Cardiac muscle cell (in vitro differentiated cells and primary cell): Measurements from ENCODE around the gene CDT1. TPM values are rescaled to one million over a fixed set of nuclear protein-coding genes. Genes with fewer than 3 reads are reported as not detected.

Experiments used
- DNase-seq, 2 donors: peaks; one replicate each; pipeline versions ENCODE4 v3.0.0 to v3.0.0-alpha.2; 2010 to 2017; ENCODE audit warnings: low read depth in 1 of 2, low spot score in 1 of 2
- H3K27ac ChIP-seq: fragments of 200-600 bp; sonication (generic); 2 replicates; pipeline ENCODE4 v1.5.1; 2016
- H3K27me3 ChIP-seq: fragments of 200-600 bp; sonication (generic); 2 replicates; pipeline ENCODE4 v1.6.0; 2016; ENCODE audit warnings: control low read depth
- H3K36me3 ChIP-seq: fragments of 200-600 bp; sonication (generic); 2 replicates; pipeline ENCODE4 v1.5.1; 2016; ENCODE audit warnings: control low read depth
- H3K4me1 ChIP-seq: fragments of 200-600 bp; sonication (generic); 2 replicates; pipeline ENCODE4 v1.8.1; 2017; ENCODE audit warnings: low read depth, mild to moderate bottlenecking, mixed run types
- H3K4me3 ChIP-seq: fragments of 200-600 bp; sonication (generic); 2 replicates; pipeline ENCODE4 v1.5.1; 2016; ENCODE audit warnings: mild to moderate bottlenecking
- H3K9me3 ChIP-seq: fragments of 200-600 bp; sonication (generic); 2 replicates; pipeline ENCODE4 v1.5.1; 2017; ENCODE audit warnings: low read depth, mild to moderate bottlenecking, control low read depth
- CTCF ChIP-seq: IDR thresholded peaks from 2 replicates; pipeline ENCODE4 v1.5.1; 2012; ENCODE audit warnings: low read depth, mild to moderate bottlenecking, low read length
- polyA plus RNA-seq: library from polyadenylated mRNA; unstranded; fragments of >200 nt; fragmentation: Nextera tagmentation; extraction: Ambion mirVana; gene quantifications from 2 replicates; pipeline ENCODE4 v1.2.1, GENCODE V29; 2016
- total RNA-seq: library from RNA; depleted of rRNA; stranded (reverse); fragments of >200 nt; gene quantifications from 2 replicates; pipeline ENCODE4 v1.2.3, GENCODE V29; 2016

CDT1 gene
- total and polyA plus RNA-seq, 2 experiments from 2014 or later: 17.9 to 29.6 TPM

DNA sequence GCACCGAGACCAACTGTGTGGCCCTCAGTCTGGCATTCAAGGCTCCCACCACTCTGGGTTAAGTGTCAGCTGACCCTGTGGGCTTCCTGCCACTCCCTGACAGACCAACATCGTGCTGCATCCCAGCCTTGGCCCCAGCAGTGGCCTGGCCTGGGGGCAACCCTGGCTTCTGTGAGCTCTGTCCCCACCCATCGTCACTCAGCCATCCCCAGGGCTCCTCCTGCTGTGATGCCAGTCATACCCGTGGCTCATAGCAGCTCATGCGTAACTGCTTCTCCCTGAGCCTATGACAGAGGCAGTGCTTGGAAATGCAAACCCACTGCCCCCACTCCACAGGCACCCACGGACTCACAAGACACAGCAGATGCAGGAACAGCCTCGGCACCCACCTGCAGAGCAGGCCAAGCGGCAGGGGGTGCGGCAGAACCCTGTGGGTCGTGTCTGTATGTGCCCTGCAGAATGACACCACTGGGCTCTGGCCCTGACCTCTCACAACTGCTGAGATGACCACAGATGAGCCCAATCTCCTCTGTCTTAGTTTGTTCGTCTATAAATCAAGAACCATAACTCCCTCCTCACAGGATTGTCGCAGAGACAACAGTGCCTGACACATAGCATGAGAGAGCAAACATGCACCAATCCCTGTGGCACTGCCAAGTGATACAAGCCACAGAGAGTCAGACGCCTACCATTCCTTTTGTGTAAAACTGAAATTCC lies 45.2 kb upstream of the CDT1 start:
- TF ChIP-seq CTCF: no peak
- no peaks in the 10 kb centered on the region for H3K27me3 ChIP-seq
- no peaks in the 10 kb centered on the region for H3K9me3 ChIP-seq
- peak overlapping the region; percentile 99 for H3K27ac ChIP-seq
- H3K4me3 ChIP-seq: no peak overlapping the region
- H3K36me3 ChIP-seq: no peaks in the 10 kb centered on the region
- peaks cover 28% of the 10 kb centered on the region for H3K4me1 ChIP-seq
- no peak for DNase-seq

GRCh38 chr16:88758944-88759244 lies 44.7 kb upstream of the CDT1 start:
- H3K4me1 ChIP-seq: peaks cover 33% of the 10 kb centered on the region
- TF ChIP-seq CTCF: no peak
- no peaks in the 10 kb centered on the region for H3K27me3 ChIP-seq
- H3K36me3 ChIP-seq: no peaks in the 10 kb centered on the region
- DNase-seq: no peak
- H3K9me3 ChIP-seq: no peaks in the 10 kb centered on the region
- H3K4me3 ChIP-seq: no peak overlapping the region
- H3K27ac ChIP-seq: peak overlapping the region; percentile 99

DNA sequence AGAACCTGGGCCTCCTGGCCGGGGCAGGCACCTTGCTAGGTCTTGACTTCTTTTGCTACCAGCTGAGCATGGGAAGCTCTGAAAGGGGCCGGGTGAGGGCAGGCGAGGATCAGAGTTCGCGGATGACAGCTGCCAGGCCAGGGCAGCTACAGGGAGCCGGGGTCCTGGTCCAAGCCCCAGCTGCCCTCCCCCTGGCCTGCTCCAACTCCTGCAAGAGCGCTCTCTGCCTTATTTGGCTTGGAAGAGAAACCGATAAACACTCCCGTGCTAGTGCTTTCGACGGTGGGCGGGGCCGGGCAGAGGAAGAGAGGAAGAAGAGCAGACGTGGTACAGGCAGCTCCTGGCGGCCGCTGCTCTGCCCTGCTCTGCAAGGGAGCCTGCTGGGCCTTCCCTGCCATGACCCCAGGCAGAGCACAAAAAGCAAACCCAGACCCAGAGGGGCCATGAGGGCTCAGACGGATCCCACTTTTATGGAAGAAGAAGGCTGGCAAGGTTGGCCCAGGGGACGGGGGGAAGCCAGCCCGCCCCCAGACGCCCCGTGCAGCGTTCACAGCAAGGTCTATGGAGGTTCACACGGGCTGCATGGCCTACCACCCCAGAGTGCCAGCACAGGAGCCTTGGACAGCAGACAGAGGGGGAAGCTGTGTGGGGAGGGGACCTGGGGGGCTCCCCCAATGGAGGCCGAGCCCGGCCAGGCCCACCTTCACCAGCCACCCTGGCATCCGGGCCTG lies 44.2 kb upstream of the CDT1 start:
- no peaks in the 10 kb centered on the region for H3K27me3 ChIP-seq
- no peaks in the 10 kb centered on the region for H3K36me3 ChIP-seq
- no peaks in the 10 kb centered on the region for H3K9me3 ChIP-seq
- peak; percentile 40 to 95 for DNase-seq
- TF ChIP-seq CTCF: no peak
- peaks cover 37% of the 10 kb centered on the region for H3K4me1 ChIP-seq
- H3K27ac ChIP-seq: peak overlapping the region; percentile 99
- H3K4me3 ChIP-seq: no peak overlapping the region

DNA sequence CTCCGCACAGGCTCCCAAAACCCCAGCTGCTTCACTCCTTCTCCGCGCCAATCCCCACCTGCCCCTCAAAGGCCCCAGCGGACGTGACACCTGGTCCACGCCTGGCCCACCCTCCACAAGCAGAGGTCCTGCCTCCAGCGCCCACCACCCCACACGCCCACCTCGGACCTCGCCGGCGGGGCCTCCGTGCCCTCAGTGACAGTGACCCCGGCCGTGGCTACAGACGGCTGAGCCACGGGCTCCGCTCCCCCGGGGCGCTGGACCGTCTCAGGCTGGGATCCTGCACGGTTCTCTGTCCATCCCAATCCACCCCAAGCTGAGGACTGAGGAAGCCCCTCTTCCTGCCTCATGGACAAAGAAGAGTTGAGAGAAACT lies 43.6 kb upstream of the CDT1 start:
- no peak overlapping the region for H3K4me3 ChIP-seq
- no peaks in the 10 kb centered on the region for H3K27me3 ChIP-seq
- H3K9me3 ChIP-seq: no peaks in the 10 kb centered on the region
- no peak for DNase-seq
- H3K4me1 ChIP-seq: peaks cover 41% of the 10 kb centered on the region
- no peak for TF ChIP-seq CTCF
- H3K36me3 ChIP-seq: no peaks in the 10 kb centered on the region
- peak overlapping the region; percentile 99 for H3K27ac ChIP-seq

DNA sequence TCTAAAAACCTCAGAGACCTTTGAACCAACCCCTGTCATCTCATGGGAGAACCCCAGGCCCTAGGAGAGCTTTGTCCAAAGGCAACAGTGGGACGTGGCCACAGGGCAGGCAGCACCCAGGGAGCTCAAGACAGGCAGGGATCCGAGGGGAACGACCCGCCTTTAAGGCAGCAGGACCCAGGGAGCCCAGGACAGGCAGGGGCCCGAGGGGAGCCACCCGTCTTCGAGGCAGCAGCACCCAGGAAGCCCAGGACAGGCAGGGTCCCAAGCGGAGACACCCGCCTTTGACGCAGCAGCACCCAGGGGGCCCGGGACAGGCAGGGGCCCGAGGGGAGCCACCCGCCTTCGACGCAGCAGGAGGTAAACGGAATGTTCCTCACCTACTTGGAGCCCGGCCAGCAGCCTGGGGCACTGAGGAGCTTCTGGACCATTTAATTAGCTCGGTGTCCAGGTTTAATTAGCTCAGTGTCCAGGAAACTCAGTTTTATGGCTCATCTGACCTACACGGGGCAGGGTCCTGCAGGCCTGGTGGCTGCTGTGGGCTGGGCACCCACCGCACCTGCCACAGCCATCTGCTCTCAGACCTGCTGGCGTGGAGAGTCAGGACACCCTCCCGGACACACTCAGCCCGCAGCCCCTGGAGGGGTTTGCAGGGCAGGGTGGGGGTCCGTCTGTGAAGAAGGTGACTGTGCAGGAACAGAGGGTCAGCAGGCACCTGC lies 43.0 kb upstream of the CDT1 start:
- no peaks in the 10 kb centered on the region for H3K36me3 ChIP-seq
- no peaks in the 10 kb centered on the region for H3K27me3 ChIP-seq
- peaks cover 45% of the 10 kb centered on the region for H3K4me1 ChIP-seq
- H3K4me3 ChIP-seq: no peak overlapping the region
- H3K27ac ChIP-seq: peak overlapping the region; percentile 99
- no peak for DNase-seq
- no peaks in the 10 kb centered on the region for H3K9me3 ChIP-seq
- no peak for TF ChIP-seq CTCF
